Cardiac fibroblast (primary cell): ENCODE results near the gene FOXF1.

Source experiments
- DNase-seq, 2 donors: peaks; one replicate each; pipeline versions ENCODE4 v3.0.0 to v3.0.0-alpha.2; 2010; ENCODE audit warnings: low read depth in 2 of 2
- H3K4me3 ChIP-seq, 2 donors: replicated peaks in 1 of 2; 1 replicate in 1 of 2; 2 replicates in 1 of 2; pipeline ENCODE4 v1.5.1; 2011; ENCODE audit warnings: low read depth in 2 of 2, low read length in 2 of 2, mild to moderate bottlenecking in 2 of 2, moderate library complexity in 1 of 2
- CTCF ChIP-seq: IDR thresholded peaks from one replicate; pipeline ENCODE4 v1.5.1; 2011; ENCODE audit warnings: low read depth, mild to moderate bottlenecking, low read length, inconsistent platforms

Gene FOXF1

GRCh38 chr16:86499889-86500707 is 10.2 kb upstream of the FOXF1 start:
- no peak for DNase-seq
- no peak overlapping the region for H3K4me3 ChIP-seq
- no peak for TF ChIP-seq CTCF

GRCh38 chr16:86500708-86501510 is 9.4 kb upstream of the FOXF1 start:
- TF ChIP-seq CTCF = no peak

GRCh38 chr16:86501989-86502855 is 8.1 kb upstream of the FOXF1 start:
- DNase-seq = no peak
- no peak for TF ChIP-seq CTCF
- H3K4me3 ChIP-seq = no peak overlapping the region

More at GRCh38 chr16:86500708-86501510, 9.4 kb upstream of the FOXF1 start:
- DNase-seq = no peak
- H3K4me3 ChIP-seq = no peak overlapping the region

- no peak overlapping the region for H3K4me3 ChIP-seq
- DNase-seq = no peak
- TF ChIP-seq CTCF = no peak
Observed at GRCh38 chr16:86502856-86503748, 7.2 kb upstream of the FOXF1 start.

- no peak overlapping the region for H3K4me3 ChIP-seq
- DNase-seq = no peak
- no peak for TF ChIP-seq CTCF
Observed at GRCh38 chr16:86503830-86504229, 6.5 kb upstream of the FOXF1 start.
